Central memory CD4-positive, alpha-beta T cell (primary cell): ENCODE results near the gene FGD2.
A peak's percentile ranks its signal among the peaks of the same experiment; 100 is the strongest.
"Not testable (repeated sequence)": the region's sequence is repeated elsewhere in the genome, so short reads cannot be mapped to it uniquely, and the experiment has no call there.

Experiments
- DNase-seq: peaks from one replicate; pipeline ENCODE4 v3.0.0; 2022

Gene FGD2

DNA sequence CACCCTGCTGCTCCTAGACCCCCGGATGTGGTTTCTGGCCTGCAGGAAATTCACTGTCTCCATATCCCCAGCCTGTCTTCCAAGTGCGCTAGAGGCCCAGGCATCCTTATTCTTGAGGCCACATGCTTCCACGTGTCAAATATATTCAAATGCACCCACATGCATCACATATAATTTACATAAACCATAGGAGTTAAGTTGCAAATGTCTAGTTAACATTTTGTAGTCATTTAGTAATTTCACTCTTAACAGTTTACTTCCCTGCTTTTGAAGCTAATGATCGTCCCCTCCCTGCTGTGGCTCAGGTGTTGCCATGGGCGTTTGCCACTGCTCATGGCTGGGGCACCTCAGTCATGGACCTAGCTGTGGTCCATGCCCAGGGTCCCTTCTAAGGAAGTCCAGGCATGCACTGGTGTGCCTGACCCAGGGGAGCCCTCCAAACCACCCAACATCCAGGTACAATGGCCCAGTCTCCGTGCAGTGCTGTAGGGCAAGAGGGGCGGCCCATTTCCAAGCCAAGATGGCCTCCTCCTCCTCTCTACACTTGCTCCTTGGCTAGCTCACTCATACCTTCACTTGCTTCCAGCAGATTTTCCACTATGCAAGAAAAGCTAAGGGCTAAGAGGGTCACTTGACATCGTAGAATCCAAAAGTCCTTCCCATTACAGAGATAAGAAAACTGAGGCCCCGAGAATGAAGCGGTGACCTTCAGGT, 42.4 kb downstream of the FGD2 start:
- no peak for DNase-seq

DNA sequence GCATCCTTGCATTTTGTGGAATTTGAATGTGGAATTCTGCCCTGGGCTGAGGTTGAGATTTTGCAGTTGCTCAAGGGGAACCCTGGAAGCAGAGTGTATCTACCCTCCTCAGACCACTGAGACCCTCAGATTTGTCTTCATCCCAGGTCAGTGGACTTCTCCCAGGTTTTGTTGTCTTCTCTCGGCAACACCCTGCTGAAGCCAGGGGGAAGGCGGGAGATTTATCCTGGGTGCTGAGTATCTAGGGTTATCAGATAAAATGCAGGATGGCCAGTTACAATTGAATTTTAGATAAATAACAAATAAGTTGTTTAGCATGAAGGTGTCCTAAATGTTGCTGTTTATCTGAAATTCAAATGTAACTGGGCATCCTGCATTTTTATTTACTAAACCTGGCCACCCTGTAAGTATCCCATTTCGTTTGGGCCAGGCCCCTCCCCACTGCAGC, 43.0 kb downstream of the FGD2 start:
- DNase-seq: no peak

- DNase-seq: peak; percentile 71
These were observed 43.6 kb downstream of the FGD2 start for GRCh38 chr6:37048851-37049757.

DNA sequence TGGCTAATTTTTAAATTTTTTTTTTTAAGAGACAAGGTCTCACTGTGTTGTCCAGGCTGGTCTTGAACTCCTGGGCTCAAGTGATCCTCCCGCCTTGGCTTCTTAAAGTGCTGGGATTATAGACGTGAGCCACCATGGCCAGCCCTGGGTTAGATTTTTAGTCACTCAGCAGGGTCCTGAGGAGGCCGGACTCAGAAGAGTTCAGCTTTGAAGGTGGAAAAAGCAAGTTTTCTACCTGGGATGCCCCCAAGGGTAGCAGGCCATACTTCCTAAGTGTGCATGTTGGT, 44.2 kb downstream of the FGD2 start:
- DNase-seq: no peak

DNA sequence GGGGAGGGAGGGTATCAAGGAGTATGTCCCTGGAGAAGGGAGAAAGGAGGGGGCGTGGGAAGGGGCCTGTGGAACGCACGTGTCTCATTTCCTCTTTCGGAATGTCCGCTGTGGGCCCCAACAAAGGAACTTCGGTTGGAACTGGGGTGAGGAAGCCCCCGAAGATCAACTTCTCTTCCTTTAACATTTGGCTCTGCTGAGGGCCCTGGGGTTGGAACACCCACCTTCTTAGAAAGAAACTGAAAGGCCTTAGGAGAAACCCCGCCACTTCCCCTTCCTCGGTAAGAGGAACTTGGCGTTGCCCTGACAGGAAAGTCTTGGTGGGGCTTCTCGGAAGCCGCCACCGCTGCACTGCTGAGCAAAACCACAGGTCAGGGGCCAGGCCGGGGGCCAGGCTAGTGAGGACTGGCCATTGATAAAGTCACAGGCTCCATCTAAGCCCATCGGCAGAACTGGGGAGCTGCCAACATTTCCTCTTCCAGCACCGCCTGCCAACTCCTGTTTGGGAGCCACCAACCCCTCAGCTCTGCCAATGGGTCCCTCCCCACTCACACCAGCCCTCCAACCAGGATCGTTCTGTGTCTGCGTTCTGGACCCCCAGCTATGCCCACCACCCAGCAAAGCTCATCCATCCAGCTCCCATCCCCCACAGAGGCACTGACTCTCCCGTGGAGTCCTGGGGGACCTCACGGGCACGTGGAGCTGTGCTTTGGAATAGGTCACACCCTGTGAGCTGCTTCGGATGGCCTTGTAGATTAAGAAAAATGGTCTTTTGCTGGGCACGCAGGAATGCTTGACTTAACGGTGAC, 44.8 kb downstream of the FGD2 start:
- peak; percentile 58 for DNase-seq

- no peak for DNase-seq
These were observed 45.3 kb downstream of the FGD2 start for GRCh38 chr6:37050854-37051137.

GRCh38 chr6:37051138-37052026, 45.9 kb downstream of the FGD2 start:
- peak; percentile 81 for DNase-seq

GRCh38 chr6:37052027-37052628, 46.7 kb downstream of the FGD2 start:
- no peak for DNase-seq

GRCh38 chr6:37053683-37054082, 48.2 kb downstream of the FGD2 start:
- DNase-seq: no peak

DNA sequence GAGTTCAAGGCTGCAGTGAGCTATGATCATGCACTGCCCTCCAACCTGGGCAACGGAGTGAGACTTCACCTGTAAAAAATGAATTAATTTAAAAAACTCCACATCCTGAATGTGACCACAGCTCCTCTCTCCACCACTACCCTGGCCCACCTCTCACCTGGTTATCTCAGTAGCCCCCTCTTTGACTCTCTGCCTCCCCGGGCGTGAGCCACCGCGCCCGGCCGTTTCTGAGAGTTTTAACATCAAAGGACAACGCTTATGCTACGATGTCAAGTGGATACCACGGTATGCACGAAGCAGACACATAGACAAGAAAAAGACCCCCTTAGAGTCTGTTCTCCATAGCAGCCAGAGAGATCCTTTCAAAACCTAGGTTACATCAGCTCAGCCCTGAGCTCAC, 48.7 kb downstream of the FGD2 start:
- DNase-seq: no peak

DNA sequence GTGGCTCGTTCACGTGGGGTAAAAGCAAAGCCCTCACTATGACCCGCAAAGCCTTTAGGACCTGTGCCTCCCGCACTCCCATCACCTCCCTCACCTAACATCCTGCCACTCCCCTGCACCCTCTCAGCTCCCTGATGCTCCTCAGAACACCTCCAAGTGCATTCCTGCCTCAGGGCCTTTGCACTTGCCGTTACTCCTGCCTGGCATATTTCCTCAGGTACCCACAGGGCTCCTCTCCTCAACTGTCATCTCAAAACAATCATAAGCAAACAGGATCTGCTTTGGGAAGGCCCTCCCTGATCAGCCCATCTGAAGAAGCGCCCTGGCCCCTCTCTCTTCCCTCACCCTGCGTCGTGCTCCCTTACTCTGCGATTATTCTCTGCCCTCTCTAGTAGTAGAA, 49.1 kb downstream of the FGD2 start:
- DNase-seq: no peak

DNA sequence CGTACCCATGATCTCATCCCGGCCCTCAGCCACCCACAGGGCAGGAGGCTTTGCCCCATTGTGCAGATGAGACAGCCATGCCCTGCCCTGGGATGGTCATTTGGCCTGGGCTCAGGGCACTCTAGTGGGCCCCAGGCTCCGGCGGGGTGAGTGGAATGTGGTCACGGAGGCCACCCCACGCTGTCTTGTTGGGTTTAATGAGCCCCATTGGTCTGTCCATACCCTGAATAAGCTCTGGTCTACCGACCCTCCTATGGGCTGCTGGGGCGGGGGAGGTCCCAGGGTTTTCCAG, 50.6 kb downstream of the FGD2 start:
- DNase-seq: no peak

GRCh38 chr6:37056439-37057127, 51.1 kb downstream of the FGD2 start:
- no peak for DNase-seq

GRCh38 chr6:37057128-37057471, 51.6 kb downstream of the FGD2 start:
- no peak for DNase-seq

- DNase-seq: no peak
These were observed 52.2 kb downstream of the FGD2 start for GRCh38 chr6:37057678-37058077.

GRCh38 chr6:37058084-37058586, 52.7 kb downstream of the FGD2 start:
- DNase-seq: no peak

DNA sequence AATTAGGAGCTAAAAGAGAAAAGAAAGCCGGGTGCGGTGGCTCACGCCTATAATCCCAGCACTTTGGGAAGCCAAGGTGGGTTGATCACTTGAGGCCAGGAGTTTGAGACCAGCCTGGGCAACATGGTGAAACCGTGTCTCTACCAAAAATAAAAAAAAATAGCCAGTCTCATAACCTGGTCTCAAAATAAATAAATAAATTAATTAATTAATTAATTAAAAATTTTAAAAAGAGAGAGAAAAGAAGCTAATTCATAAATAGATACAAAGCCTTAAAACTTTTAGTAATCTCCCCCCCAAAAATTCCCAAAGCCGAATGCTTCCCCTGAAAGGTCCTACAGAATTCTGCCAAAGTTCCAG, 53.5 kb downstream of the FGD2 start:
- DNase-seq: not testable (repeated sequence)

DNA sequence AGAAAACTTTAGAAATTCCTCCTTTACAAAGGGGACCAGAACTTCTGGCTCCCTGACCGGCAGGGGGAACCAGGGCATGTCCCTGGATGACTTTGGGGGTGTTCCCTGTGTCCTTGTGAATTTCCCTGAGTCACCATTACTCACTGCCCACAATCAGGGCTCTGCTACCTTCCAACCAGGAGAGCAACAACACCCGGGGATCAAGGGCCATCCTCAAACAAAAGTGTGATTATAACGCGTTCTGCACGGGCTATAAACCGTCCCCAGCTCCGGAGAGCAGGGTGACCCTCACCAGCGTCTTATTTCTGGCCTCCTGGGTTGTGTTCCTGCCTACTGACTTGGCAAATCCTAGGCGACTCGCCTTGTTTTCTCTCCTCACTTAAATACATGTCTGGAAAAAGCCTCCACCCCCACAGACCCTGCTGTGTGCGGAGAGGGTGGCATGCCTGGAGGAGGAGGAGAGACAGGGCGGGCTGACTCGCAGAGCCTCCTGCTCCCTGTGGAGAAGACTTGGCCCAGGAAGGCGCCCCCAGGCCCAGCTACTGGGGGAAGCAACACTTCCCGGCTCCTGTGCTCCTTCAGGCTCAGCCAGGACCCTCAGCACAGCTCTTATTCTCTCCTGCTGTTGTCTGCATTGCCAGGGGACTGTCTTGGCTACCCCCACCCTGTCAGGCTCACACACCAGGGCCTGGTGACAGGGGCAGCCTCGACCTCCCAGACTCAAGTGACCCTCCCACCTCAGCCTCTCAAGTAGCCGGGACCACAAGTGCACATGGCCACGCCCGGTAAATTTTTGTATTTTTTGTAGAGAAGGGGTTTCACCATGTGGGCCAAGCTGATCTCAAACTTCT, 54.1 kb downstream of the FGD2 start:
- DNase-seq: no peak

DNA sequence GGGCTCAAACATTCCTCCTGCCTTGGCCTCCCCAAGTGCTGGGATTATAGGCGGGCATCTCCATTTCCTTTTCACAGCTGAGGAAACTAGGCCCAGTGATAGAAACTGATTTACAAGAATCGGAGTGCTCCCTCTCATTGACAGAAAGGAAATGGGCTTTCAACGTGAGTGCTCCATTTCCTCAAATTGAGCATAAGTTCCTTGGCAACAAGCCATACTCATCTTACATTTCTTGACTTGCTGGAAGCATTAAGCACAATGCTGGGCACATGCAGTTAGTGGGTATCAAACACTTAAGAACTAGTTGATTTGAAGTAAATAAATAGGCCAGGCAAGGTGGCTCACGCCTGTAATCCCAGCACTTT, 54.7 kb downstream of the FGD2 start:
- DNase-seq: no peak

DNA sequence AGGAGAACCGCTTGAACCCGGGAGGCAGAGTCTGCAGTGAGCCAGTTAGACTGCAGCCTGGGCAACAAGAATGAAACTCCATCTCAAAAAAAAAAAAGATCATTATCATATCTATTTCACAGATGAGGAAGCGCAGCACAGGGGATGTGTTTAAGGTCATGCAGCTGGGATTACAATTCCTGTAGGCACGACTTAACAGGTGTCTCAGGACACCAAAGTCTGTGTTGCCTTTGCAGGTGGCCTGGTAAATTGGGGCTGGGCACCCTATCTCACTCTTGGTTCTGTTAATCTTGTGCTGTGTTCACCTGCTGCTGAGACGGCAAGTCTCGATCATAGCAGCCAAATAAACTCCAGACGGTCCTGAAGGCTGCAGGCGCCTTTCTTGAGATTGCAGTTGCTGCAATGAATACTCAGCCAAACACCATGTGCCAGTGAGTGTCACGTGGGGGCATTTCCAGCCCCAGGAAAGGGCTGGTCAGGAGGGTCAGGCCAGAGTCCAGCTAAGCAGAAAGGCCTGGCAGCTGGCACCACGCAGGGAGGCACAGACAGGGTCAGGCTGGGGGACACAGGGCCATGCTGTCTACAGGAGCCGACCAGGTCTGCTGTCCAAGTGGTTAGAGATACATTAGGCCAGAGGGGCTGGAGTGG, 55.8 kb downstream of the FGD2 start:
- DNase-seq: no peak
